ENCODE results near the gene MADD. TPM values are rescaled to one million over a fixed set of nuclear protein-coding genes. Genes with fewer than 3 reads are reported as not detected.

Gene MADD
- total RNA-seq, 1 experiment from 2014 or later: 24.8 TPM

GRCh38 chr11:47245611-47246357, 24.1 kb upstream of the MADD start:
- Mint-ChIP-seq H3K36me3 (ENCODE audit: insufficient read depth, unreplicated experiment) (peaks cover 44% of the 10 kb centered on the region), H3K27ac (ENCODE audit: low read depth, unreplicated experiment) (no peak overlapping the region), H3K9me3 (ENCODE audit: unreplicated experiment) (no peaks in the 10 kb centered on the region), H3K4me1 (ENCODE audit: insufficient read depth, unreplicated experiment) (peaks cover 14% of the 10 kb centered on the region), H3K27me3 (ENCODE audit: insufficient read depth, unreplicated experiment) (no peaks in the 10 kb centered on the region), H3K4me3 (ENCODE audit: unreplicated experiment) (no peak overlapping the region)
- no peak for DNase-seq (ENCODE audit: unreplicated experiment)
- intact Hi-C loops (cut with micrococcal nuclease): no loop called here
- no peak for TF ChIP-seq CTCF (IDR thresholded peaks at IDR 0.05; ENCODE audit: unreplicated experiment)
- POLR2A ChIA-PET: interaction anchor here (0.6 to 3.6 kb wide), 4 partner anchors 8 to 32 kb away, joined by 3 to 40 read pairs (median 4); partner anchors contain the start of gene DDB2
- CTCF ChIA-PET: interaction anchor here (0.8 kb wide), 1 partner anchor 68 kb away, joined by 4 read pairs; no protein-coding TSS in a partner anchor
- no TSS peak for BruUV-seq (replicated peaks)

DNA sequence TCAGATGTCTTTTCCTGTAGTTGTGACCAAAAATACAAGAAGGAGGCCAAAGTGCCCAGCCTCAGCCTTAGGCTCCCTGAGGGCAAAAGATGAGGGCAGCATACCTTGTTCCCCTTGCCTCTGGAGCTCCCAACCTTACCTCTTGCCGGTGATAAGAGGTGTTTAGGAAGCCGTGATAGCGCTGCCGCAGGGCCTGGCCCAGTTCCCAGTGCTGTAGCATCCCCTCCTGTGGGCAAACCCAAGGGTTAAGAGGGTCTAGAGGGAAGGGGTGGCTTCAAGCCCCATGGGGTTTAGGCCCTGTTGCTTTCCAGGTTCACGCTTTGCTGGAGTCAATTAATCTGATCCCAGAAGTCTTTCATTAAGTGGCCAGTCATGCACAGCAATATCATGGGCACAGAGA, 22.4 kb upstream of the MADD start:
- no peak for DNase-seq (ENCODE audit: unreplicated experiment)
- TF ChIP-seq CTCF (IDR thresholded peaks at IDR 0.05; ENCODE audit: unreplicated experiment): no peak
- Mint-ChIP-seq H3K27ac (ENCODE audit: low read depth, unreplicated experiment) (no peak overlapping the region), H3K9me3 (ENCODE audit: unreplicated experiment) (no peaks in the 10 kb centered on the region), H3K4me1 (ENCODE audit: insufficient read depth, unreplicated experiment) (peaks cover 4% of the 10 kb centered on the region), H3K36me3 (ENCODE audit: insufficient read depth, unreplicated experiment) (peaks cover 28% of the 10 kb centered on the region), H3K27me3 (ENCODE audit: insufficient read depth, unreplicated experiment) (no peaks in the 10 kb centered on the region), H3K4me3 (ENCODE audit: unreplicated experiment) (peak overlapping the region; percentile 91)
- no TSS peak for BruUV-seq (replicated peaks)
- POLR2A ChIA-PET: interaction anchor here (0.7 to 4.0 kb wide), 9 partner anchors 11 to 179 kb away, joined by 3 to 40 read pairs (median 10); partner anchors contain the start of genes ARFGAP2, DDB2, NR1H3 and PSMC3
- CTCF ChIA-PET: interaction anchor here (1.0 to 3.7 kb wide), 9 partner anchors 12 to 107 kb away, joined by 3 to 33 read pairs (median 7); partner anchors contain the start of genes DDB2 and NR1H3
- intact Hi-C loops (cut with micrococcal nuclease): no loop called here

- Mint-ChIP-seq H3K27ac (ENCODE audit: low read depth, unreplicated experiment) (peak overlapping the region; percentile 98), H3K36me3 (ENCODE audit: insufficient read depth, unreplicated experiment) (peaks cover 21% of the 10 kb centered on the region), H3K4me1 (ENCODE audit: insufficient read depth, unreplicated experiment) (peaks cover 4% of the 10 kb centered on the region), H3K4me3 (ENCODE audit: unreplicated experiment) (peak overlapping the region; percentile 91), H3K9me3 (ENCODE audit: unreplicated experiment) (no peaks in the 10 kb centered on the region), H3K27me3 (ENCODE audit: insufficient read depth, unreplicated experiment) (no peaks in the 10 kb centered on the region)
- TSS peak; percentile 80 for BruUV-seq (replicated peaks)
- DNase-seq (ENCODE audit: unreplicated experiment): no peak
- intact Hi-C loops (cut with micrococcal nuclease): loop anchor here (2.0 kb wide), 1 partner anchor 71 kb away; the partner anchor contains the start of gene ARFGAP2
- no peak for TF ChIP-seq CTCF (IDR thresholded peaks at IDR 0.05; ENCODE audit: unreplicated experiment)
- POLR2A ChIA-PET: interaction anchor here (0.6 to 4.0 kb wide), 22 partner anchors 9 to 312 kb away, joined by 3 to 40 read pairs (median 6); partner anchors contain the start of genes ARFGAP2, CSTPP1, DDB2 and MADD
- CTCF ChIA-PET: interaction anchor here (0.6 to 3.7 kb wide), 16 partner anchors 11 to 273 kb away, joined by 3 to 33 read pairs (median 6); partner anchors contain the start of genes ARFGAP2, DDB2 and NR1H3
Observed at GRCh38 chr11:47248304-47248663, 21.6 kb upstream of the MADD start.
